NCI-H1105 (cell line): ENCODE measurements around the gene ABCF3.
A peak's percentile ranks its signal among the peaks of the same experiment; 100 is the strongest.

Source experiments
- DNase-seq: peaks from one replicate; lab custom pipeline; 2025; lab: John Stamatoyannopoulos, UW

ABCF3 gene

GRCh38 chr3:184167786-184168185 lies 18.2 kb upstream of the ABCF3 start:
- no peak for DNase-seq

GRCh38 chr3:184168363-184169120 lies 17.5 kb upstream of the ABCF3 start:
- DNase-seq, result no peak

DNA sequence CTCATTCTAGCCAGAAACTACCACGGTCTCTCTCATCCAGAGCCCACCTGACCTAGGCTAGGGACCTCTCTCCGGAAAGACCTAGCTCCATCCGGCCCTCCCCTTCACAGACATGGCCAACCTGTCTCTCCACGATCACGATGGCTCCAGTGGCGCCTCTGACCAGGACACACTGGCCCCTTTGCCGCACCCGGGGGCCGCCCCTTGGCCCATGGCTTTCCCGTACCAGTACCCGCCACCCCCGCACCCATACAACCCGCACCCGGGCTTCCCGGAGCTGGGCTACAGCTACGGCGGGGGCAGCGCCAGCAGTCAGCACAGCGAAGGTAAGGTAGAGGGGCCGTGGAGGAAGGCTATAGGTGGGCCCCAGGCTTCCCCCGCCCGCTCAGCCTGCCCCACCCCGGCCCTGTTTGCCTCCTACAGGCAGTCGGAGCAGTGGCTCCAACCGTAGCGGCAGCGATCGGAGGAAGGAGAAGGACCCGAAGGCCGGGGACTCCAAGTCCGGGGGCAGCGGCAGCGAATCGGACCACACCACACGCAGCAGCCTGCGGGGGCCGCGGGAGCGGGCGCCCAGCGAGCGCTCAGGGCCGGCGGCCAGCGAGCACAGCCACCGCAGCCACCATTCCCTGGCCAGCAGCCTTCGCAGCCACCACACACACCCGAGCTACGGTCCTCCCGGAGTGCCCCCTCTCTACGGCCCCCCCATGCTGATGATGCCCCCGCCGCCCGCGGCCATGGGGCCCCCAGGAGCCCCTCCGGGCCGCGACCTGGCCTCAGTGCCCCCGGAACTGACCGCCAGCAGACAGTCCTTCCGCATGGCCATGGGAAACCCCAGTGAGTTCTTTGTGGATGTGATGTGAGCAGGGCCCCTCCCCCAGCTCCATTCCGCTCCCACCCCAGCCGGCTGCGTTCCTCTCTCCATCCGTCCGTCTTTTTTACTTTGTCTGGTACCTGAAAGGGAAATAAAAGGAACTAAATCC lies 15.8 kb upstream of the ABCF3 start:
- no peak for DNase-seq

GRCh38 chr3:184171562-184171961 lies 14.4 kb upstream of the ABCF3 start:
- no peak for DNase-seq

- no peak for DNase-seq
Measured at GRCh38 chr3:184172681-184173373, 13.2 kb upstream of the ABCF3 start.

- no peak for DNase-seq
Measured at GRCh38 chr3:184173374-184173722, 12.7 kb upstream of the ABCF3 start.

DNA sequence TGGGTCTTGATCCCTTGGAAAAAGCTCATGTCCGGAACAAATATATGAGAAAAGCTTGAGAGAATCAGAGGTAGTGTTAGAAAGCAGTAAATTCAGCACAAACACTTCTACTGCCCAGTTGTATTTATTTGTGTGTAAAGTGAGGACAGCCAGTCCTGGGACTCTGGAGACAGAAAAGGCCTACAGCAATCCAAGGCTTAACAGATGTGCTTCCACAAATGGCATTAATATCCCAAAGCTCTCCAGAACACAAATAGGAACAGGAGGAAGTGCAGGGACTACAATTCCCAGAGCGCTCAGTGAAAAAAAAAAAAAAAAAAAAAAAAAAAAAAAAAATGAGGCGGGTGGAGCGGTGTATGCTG lies 11.7 kb upstream of the ABCF3 start:
- DNase-seq, result no peak

DNA sequence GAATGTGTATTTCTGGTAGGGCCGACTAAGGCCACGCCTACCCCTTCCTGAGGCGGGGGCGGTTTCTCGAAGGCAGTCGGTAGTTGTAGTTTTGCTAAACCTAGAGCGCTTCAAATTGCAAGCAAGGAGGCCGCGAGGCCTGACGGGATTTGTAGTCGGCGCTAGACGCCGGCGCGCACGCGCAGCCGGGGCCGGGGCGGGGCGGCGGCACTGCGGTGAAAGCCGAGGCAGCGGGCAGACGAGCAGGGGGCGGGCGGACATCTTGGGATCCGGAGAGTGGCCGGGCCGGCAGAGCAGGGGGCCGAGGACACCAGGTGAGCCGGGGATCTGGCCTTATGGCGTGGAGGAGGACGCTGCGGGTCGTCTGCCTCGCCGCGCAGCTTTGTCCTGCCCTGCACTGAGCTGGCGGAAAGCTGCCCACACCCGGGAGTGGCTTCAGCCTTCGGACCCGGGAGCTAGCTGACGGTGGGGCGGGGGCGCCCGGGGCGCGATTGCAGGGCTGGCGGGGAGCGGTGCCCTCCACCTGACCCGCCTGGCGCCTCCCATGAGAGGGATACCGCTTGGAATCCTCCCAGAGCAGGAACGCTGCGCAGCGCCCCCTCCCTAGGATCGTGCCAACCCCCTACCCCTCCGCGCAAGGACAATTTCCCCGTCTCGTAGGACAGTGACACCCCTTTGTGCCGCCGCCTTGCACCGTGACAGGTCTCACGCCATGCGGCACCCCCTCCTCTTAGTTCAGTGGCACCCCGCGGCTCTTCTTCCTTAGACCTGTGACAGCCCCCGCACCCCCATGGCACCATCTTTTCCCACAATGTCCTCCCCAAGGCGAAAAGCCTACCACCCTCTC lies 11.1 kb upstream of the ABCF3 start, which contains the start of gene AP2M1:
TSS of gene AP2M1 (plus strand) at position 210 of the 847 bp plus-strand sequence. CDS start 2,139 bp downstream, outside the sequence.
- DNase-seq, result peak; percentile 100

GRCh38 chr3:184175506-184175905 lies 10.5 kb upstream of the ABCF3 start:
- no peak for DNase-seq

DNA sequence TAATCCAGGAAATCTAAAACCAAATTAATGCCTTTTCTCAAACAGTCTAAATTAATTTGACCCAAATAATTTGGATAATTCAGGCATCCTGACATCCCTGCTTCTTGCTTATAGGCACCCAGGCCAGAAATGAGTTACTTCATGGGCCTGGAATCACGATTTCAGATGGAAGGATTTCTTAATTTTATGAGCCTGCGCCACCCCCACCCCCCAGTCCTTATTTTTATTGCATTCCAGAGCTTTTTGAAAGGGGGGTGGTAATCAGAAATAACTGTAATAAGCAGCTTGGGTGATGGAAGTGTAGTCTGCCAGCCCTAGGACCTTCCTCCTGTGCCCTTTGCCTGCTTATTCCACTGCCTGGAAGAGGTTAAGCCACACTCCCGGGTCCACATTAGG lies 10.0 kb upstream of the ABCF3 start:
- no peak for DNase-seq

DNA sequence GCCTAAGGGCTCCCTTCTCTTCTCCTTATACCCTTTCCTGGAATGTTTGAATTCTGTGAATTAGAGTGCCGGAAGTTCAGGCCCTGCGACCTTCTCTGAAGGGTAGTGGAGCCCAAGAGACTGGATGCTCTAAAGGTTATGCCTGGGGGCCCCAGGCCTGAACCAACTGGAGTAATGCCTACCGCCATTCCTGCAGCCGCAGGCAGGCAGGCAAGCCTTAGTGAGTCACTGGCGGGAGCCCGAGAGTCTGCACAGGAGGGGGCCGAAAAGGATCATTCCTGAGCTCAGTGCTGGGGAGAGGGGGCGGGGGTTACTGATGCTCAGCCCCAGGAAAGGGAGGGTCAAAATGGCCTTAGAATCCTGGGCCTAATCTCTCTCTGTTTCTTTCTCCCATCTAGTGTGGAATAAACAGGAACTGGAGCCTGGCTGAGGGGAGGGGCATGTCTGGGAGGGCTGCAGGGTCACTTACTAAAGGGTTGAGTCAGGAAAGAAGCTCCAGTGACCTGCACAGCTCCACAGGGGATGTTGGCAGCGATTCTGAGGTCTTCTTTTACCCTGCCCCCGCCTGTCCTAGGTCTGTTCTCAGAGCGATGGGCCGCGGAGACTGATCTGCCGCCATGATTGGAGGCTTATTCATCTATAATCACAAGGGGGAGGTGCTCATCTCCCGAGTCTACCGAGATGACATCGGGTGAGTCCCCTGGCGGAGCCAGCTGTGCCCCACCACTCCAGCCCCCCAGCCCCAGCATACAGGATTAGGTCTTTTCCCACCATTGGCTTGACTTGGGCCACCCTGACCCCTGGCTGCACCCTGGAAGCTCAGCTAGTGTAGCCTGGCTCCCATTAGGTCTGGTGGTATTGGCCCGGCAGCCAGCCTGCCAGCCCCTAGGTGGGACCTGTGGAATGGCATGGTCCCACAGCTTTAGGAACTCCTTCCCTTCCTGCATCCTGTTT lies 9.3 kb upstream of the ABCF3 start:
- DNase-seq, result no peak

GRCh38 chr3:184177331-184177731 lies 8.7 kb upstream of the ABCF3 start:
- no peak for DNase-seq

DNA sequence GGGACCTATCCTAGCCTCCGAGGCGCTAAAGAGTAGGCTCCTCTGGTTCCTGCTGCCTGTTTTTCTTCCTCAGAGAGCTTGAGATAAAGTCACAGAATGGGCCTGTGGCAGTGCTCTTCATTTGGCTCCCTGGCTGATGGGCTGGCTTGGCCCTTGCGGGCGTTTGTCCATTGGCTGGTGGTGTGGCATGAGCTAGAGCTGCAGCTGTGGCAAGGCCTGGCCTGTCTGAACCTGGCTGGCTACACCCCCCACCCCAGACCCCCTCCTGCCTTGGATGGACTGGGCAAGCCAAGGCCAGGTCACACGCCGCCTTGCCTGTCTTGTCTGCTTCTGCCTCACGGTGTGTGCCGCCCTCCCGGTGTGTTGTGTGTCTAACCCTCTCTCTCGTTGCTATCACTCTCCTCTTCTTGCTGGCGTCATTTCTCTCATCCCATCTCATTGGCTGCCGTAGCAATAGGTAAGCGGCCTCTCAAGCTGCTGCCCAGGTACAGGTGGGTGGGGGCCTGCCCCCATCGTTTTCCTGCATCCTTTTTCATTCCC lies 8.2 kb upstream of the ABCF3 start:
- no peak for DNase-seq

DNA sequence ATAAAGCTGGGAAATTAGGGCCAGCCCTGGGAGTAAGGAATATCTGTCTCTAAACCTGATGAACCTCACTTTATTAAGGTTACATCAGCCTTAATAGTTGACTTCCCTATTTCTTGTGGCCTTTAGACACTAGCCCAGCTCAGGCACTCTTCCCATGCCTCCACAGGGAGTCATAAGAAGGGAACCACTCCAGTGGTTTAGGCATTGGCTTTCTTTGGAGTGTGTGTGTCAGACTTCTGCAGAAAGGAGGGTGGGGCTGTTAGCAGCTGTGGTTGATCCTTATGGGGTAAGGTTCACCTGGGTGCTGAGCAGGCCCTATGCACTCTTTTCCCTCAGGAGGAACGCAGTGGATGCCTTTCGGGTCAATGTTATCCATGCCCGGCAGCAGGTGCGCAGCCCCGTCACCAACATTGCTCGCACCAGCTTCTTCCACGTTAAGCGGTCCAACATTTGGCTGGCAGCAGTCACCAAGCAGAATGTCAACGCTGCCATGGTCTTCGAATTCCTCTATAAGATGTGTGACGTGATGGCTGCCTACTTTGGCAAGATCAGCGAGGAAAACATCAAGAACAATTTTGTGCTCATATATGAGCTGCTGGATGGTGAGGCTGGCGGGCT lies 7.4 kb upstream of the ABCF3 start:
- no peak for DNase-seq

DNA sequence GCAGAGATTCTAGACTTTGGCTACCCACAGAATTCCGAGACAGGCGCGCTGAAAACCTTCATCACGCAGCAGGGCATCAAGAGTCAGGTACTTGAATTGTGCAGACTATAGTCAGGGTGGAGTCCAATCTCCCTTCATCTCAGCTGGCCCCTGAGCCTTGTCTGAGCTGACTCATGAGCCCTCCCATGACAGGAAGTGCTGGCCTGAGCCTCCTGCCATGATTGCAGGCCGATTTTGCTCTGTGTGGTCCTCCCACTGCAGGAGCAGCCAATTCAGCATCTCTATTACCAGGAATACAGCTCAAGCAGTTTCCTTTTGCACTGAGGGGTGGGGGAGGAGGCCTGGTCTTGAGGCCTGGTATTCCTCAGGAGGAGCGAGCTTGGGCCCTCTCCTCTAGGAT lies 5.8 kb upstream of the ABCF3 start:
- DNase-seq, result no peak

DNA sequence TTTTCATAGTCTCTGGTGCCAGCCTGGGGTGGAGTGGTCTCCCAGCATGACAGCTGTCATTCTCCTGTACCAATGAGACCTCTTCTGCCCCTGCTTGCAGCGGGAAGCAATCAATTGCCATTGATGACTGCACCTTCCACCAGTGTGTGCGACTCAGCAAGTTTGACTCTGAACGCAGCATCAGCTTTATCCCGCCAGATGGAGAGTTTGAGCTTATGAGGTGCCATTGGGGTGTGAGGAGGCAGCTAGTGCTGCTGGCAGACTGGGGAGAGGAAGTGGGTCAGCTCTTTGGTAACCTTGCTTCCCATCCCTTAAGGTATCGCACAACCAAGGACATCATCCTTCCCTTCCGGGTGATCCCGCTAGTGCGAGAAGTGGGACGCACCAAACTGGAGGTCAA lies 4.4 kb upstream of the ABCF3 start:
- DNase-seq, result no peak

GRCh38 chr3:184183679-184184078 lies 2.3 kb upstream of the ABCF3 start:
- DNase-seq, result no peak

- no peak for DNase-seq
Measured at GRCh38 chr3:184184546-184185230, 1.3 kb upstream of the ABCF3 start.
